ENCODE results near the gene CST7.

CST7 gene

GRCh38 chr20:24971376-24972101 is 22.5 kb downstream of the CST7 start:
- Histone ChIP-seq H3K4me1 (ENCODE audit: insufficient read depth, low read length) (no peaks in the 10 kb centered on the region), H3K27ac (ENCODE audit: low read length) (no peak overlapping the region), H3K27me3 (ENCODE audit: insufficient read depth, low read length) (no peaks in the 10 kb centered on the region), H3K9ac (ENCODE audit: low read depth, low read length) (no peak overlapping the region), H3K4me3 (ENCODE audit: low read length) (no peak overlapping the region), H3K36me3 (ENCODE audit: insufficient read depth, low read depth, low read length) (peaks cover 60% of the 10 kb centered on the region), H3K9me3 (ENCODE audit: insufficient read depth, low read depth, low read length) (peaks cover 7% of the 10 kb centered on the region; the same call in 1 of the 2 replicates)

DNA sequence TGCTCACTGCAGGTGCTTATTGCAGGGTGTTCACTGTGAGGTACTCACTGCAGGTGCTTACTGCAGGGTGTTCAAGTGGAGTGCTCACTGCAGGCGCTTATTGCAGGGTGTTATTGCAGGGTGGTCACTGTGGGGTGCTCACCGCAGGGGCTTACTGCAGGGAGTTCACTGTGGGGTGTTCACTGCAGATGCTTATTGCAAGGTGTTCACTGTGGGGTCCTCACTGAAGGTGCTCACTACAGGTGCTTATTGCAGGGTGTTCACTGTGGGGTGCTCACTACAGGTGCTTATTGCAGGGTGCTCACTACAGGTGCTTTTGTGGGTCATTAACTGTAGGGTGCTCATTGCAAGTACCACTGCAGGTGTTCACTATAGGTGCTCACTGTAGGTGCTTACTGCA is 23.3 kb downstream of the CST7 start:
- no peaks in the 10 kb centered on the region for H3K4me1 ChIP-seq (ENCODE audit: insufficient read depth, low read length)
- no peak overlapping the region for H3K4me3 ChIP-seq (ENCODE audit: low read length)
- H3K27me3 ChIP-seq (ENCODE audit: insufficient read depth, low read length) = no peaks in the 10 kb centered on the region
- peaks cover 12% of the 10 kb centered on the region; the same call in 1 of the 2 replicates for H3K9me3 ChIP-seq (ENCODE audit: insufficient read depth, low read depth, low read length)
- peaks cover 65% of the 10 kb centered on the region for H3K36me3 ChIP-seq (ENCODE audit: insufficient read depth, low read depth, low read length)
- H3K9ac ChIP-seq (ENCODE audit: low read depth, low read length) = no peak overlapping the region
- no peak overlapping the region for H3K27ac ChIP-seq (ENCODE audit: low read length)

- H3K4me1 ChIP-seq (ENCODE audit: insufficient read depth, low read length) = no peaks in the 10 kb centered on the region
- no peak overlapping the region for H3K4me3 ChIP-seq (ENCODE audit: low read length)
- H3K9me3 ChIP-seq (ENCODE audit: insufficient read depth, low read depth, low read length) = peaks cover 17% of the 10 kb centered on the region; the same call in 1 of the 2 replicates
- H3K27ac ChIP-seq (ENCODE audit: low read length) = no peak overlapping the region
- H3K36me3 ChIP-seq (ENCODE audit: insufficient read depth, low read depth, low read length) = peaks cover 63% of the 10 kb centered on the region
- no peaks in the 10 kb centered on the region for H3K27me3 ChIP-seq (ENCODE audit: insufficient read depth, low read length)
- H3K9ac ChIP-seq (ENCODE audit: low read depth, low read length) = no peak overlapping the region
These were observed 28.3 kb downstream of the CST7 start for GRCh38 chr20:24977336-24977735.

GRCh38 chr20:24977797-24978196 is 28.7 kb downstream of the CST7 start:
- Histone ChIP-seq H3K36me3 (ENCODE audit: insufficient read depth, low read depth, low read length) (peaks cover 60% of the 10 kb centered on the region), H3K9me3 (ENCODE audit: insufficient read depth, low read depth, low read length) (peaks cover 17% of the 10 kb centered on the region; the same call in 1 of the 2 replicates), H3K4me3 (ENCODE audit: low read length) (no peak overlapping the region), H3K27ac (ENCODE audit: low read length) (no peak overlapping the region), H3K4me1 (ENCODE audit: insufficient read depth, low read length) (no peaks in the 10 kb centered on the region), H3K27me3 (ENCODE audit: insufficient read depth, low read length) (no peaks in the 10 kb centered on the region), H3K9ac (ENCODE audit: low read depth, low read length) (no peak overlapping the region)

GRCh38 chr20:24978513-24978912 is 29.4 kb downstream of the CST7 start:
- Histone ChIP-seq H3K36me3 (ENCODE audit: insufficient read depth, low read depth, low read length) (peaks cover 59% of the 10 kb centered on the region), H3K4me3 (ENCODE audit: low read length) (no peak overlapping the region), H3K9ac (ENCODE audit: low read depth, low read length) (no peak overlapping the region), H3K4me1 (ENCODE audit: insufficient read depth, low read length) (no peaks in the 10 kb centered on the region), H3K27ac (ENCODE audit: low read length) (no peak overlapping the region), H3K9me3 (ENCODE audit: insufficient read depth, low read depth, low read length) (peaks cover 17% of the 10 kb centered on the region; the same call in 1 of the 2 replicates), H3K27me3 (ENCODE audit: insufficient read depth, low read length) (no peaks in the 10 kb centered on the region)

DNA sequence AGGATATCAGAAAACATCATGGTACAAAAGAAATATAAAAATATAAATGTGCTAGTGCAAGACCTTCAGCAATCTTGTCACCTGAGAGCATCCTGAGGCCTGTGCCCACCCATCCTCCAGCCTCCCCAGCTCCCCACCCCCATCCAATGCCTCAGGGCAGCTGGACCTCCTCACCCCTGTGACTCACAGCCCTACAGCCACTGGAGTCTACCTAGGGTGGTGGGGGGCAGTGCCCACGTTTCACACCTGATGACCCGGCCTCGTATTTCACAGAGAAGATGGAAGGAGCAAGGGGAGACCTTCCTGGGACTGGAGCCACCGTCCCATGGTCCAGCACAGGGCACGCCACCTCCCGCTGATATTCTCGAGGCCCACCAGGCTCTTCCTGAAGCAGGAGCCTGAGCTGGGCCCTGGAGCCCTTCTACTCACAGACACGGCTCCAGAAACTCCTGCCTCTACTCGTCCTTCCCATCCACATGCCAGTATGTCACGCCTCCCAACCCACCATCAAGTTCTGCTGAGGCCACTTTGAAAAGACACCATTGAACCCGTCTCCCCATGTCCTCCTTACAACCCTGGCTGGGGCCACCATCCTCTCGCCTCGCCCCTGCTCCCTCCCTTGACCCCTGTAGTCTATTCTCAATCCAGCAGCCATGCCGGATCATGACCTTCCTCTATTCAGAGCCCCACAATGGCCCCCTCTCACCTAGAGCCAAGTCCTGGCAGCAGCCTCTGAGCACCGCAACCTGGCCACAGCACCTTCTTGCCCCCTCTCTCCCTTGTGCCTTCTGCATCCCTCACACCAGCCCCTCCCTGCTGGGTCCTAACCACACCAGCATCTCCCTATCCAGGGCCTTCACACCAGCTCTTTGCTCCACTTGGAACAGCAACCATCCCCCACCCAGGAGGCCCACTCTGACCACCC is 30.2 kb downstream of the CST7 start:
- Histone ChIP-seq H3K27ac (ENCODE audit: low read length) (no peak overlapping the region), H3K4me3 (ENCODE audit: low read length) (no peak overlapping the region), H3K9ac (ENCODE audit: low read depth, low read length) (no peak overlapping the region), H3K27me3 (ENCODE audit: insufficient read depth, low read length) (no peaks in the 10 kb centered on the region), H3K4me1 (ENCODE audit: insufficient read depth, low read length) (no peaks in the 10 kb centered on the region), H3K9me3 (ENCODE audit: insufficient read depth, low read depth, low read length) (peaks cover 17% of the 10 kb centered on the region; the same call in 1 of the 2 replicates), H3K36me3 (ENCODE audit: insufficient read depth, low read depth, low read length) (peaks cover 58% of the 10 kb centered on the region)

DNA sequence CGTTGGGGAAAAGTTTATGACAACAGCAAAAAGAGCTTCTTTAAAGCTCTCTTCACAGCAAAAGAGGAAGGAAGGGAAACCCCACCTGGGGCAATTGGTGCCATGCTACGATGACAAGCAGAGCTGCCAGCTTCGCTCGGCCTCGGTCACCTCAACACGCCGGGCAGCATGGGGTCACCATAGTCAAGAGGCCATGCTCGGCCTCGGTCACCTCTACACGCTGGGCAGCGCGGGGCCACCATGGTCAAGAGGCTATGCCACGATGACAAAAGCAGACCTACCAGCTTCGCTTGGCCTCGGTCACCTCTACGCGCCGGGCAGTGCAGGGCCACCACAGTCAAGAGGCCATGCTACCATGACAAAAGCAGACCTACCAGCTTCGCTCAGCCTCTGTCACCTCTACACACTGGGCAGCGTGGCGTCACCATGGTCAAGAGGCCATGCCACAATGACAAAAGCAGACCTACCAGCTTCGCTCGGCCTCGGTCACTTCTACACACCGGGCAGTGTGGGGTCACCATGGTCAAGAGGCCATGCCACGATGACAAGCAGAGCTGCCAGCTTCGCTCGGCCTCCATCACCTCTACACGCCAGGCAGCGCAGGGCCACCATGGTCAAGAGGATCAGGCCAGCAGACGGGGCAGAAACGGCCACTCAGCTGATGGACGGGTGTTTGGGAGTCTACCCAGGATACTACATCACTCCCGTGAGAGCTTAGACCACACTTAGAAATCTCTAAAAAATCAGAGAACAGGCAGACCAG is 31.4 kb downstream of the CST7 start:
- Histone ChIP-seq H3K27me3 (ENCODE audit: insufficient read depth, low read length) (no peaks in the 10 kb centered on the region), H3K4me1 (ENCODE audit: insufficient read depth, low read length) (no peaks in the 10 kb centered on the region), H3K9ac (ENCODE audit: low read depth, low read length) (no peak overlapping the region), H3K36me3 (ENCODE audit: insufficient read depth, low read depth, low read length) (peaks cover 58% of the 10 kb centered on the region), H3K4me3 (ENCODE audit: low read length) (no peak overlapping the region), H3K27ac (ENCODE audit: low read length) (no peak overlapping the region), H3K9me3 (ENCODE audit: insufficient read depth, low read depth, low read length) (peaks cover 17% of the 10 kb centered on the region; the same call in 1 of the 2 replicates)

DNA sequence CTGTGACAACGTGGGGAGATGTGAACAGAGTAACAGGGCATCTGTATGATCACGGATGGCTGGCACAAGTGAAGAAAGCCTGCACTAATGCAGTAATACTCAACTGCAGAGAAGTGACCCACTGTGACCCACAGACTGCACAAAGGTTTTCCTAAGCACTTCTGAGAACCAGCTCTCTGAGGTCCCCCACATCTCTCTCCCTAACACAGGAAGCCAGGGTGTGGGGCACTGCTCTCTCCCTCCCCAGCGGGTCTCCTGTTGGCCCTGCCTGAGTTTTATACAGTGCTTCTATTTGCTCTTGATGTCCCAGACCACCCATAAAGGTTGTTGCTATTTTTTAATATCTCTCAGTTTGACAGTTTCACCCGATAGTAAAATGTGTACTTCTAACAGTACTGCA is 32.2 kb downstream of the CST7 start:
- Histone ChIP-seq H3K4me1 (ENCODE audit: insufficient read depth, low read length) (no peaks in the 10 kb centered on the region), H3K27me3 (ENCODE audit: insufficient read depth, low read length) (no peaks in the 10 kb centered on the region), H3K4me3 (ENCODE audit: low read length) (no peak overlapping the region), H3K36me3 (ENCODE audit: insufficient read depth, low read depth, low read length) (peaks cover 56% of the 10 kb centered on the region), H3K27ac (ENCODE audit: low read length) (no peak overlapping the region), H3K9me3 (ENCODE audit: insufficient read depth, low read depth, low read length) (peaks cover 12% of the 10 kb centered on the region; the same call in 1 of the 2 replicates), H3K9ac (ENCODE audit: low read depth, low read length) (no peak overlapping the region)

GRCh38 chr20:24981790-24982189 is 32.7 kb downstream of the CST7 start:
- Histone ChIP-seq H3K9me3 (ENCODE audit: insufficient read depth, low read depth, low read length) (peaks cover 9% of the 10 kb centered on the region; the same call in 1 of the 2 replicates), H3K27ac (ENCODE audit: low read length) (no peak overlapping the region), H3K27me3 (ENCODE audit: insufficient read depth, low read length) (no peaks in the 10 kb centered on the region), H3K36me3 (ENCODE audit: insufficient read depth, low read depth, low read length) (peaks cover 51% of the 10 kb centered on the region), H3K9ac (ENCODE audit: low read depth, low read length) (no peak overlapping the region), H3K4me3 (ENCODE audit: low read length) (no peak overlapping the region), H3K4me1 (ENCODE audit: insufficient read depth, low read length) (no peaks in the 10 kb centered on the region)

DNA sequence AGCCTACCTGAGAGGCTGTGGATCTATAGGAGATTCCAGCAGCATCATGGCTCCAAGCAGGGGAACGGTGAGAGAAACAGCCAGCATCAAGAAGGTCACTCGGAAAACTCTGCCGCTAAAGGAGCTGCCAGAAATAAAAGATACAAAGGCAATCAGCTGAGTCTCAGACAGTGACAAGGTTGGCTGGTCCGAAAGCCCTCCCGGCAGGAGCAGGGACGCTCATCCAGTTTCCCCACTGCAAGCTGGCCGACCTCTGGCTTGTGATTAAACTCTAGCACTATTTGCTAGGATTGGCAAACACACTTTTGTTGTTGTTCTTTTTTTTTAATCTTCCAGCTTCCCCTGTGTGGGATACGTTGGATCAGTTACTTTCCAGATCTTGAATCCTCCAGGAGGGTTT is 34.8 kb downstream of the CST7 start:
- Histone ChIP-seq H3K9me3 (ENCODE audit: insufficient read depth, low read depth, low read length) (peaks cover 5% of the 10 kb centered on the region; the same call in 1 of the 2 replicates), H3K36me3 (ENCODE audit: insufficient read depth, low read depth, low read length) (peaks cover 31% of the 10 kb centered on the region), H3K9ac (ENCODE audit: low read depth, low read length) (no peak overlapping the region), H3K4me3 (ENCODE audit: low read length) (no peak overlapping the region), H3K27me3 (ENCODE audit: insufficient read depth, low read length) (no peaks in the 10 kb centered on the region), H3K27ac (ENCODE audit: low read length) (no peak overlapping the region), H3K4me1 (ENCODE audit: insufficient read depth, low read length) (no peaks in the 10 kb centered on the region)

DNA sequence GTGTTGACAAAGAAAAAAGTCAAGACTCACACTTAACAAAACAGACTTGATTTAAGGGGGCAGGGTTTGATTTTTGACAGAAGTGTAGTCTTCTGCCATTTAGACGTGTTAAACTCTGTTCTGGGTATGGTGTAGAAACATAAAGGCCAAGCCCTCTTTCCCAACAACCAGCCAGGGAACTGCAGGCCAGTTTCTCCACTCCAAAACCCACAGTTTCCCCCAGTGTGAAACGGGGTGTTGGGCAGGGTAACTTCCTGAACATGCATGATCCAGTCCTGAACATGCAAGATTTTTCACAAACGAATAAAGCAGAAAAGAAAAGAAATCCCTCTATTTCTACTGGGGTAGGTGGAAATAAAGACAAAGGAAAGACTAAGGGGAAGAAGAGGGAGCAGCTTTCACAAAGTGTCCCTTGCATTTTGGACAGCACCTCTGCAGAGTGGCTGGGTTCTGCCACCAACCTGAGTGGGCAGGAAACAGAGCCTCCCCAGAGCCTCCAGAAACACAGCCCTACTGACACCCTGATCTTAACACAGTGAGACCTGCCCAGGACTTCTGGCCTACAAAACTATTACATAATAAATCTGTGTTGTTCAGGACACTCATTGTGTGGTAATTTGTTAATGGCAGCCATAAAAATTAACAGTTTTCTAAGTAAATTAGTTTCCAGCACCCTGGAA is 36.0 kb downstream of the CST7 start:
- no peaks in the 10 kb centered on the region for H3K4me1 ChIP-seq (ENCODE audit: insufficient read depth, low read length)
- peaks cover 4% of the 10 kb centered on the region; the same call in 1 of the 2 replicates for H3K9me3 ChIP-seq (ENCODE audit: insufficient read depth, low read depth, low read length)
- no peak overlapping the region for H3K4me3 ChIP-seq (ENCODE audit: low read length)
- H3K9ac ChIP-seq (ENCODE audit: low read depth, low read length) = no peak overlapping the region
- H3K27ac ChIP-seq (ENCODE audit: low read length) = no peak overlapping the region
- peaks cover 30% of the 10 kb centered on the region for H3K36me3 ChIP-seq (ENCODE audit: insufficient read depth, low read depth, low read length)
- no peaks in the 10 kb centered on the region for H3K27me3 ChIP-seq (ENCODE audit: insufficient read depth, low read length)

Data from iPS-20b (cell line).